HT1080 (cell line): Measurements from ENCODE around the gene TSHZ3. TPM values are rescaled to one million over a fixed set of nuclear protein-coding genes. Genes with fewer than 3 reads are reported as not detected.

ENCODE experiments used
- DNase-seq: peaks from one replicate; pipeline ENCODE4 v3.0.0-alpha.2; 2015; ENCODE audit warnings: low read depth
- total RNA-seq: library from RNA; depleted of rRNA; stranded (reverse); fragments of >200 nt; shearing (Covaris generic); gene quantifications from 2 replicates; pipeline ENCODE4 v1.2.3, GENCODE V29; 2014

TSHZ3 gene
- total RNA-seq, 1 experiment from 2014 or later = 4.4 TPM

GRCh38 chr19:31354316-31354715 is 5.1 kb upstream of the TSHZ3 start:
- no peak for DNase-seq

- no peak for DNase-seq
These were observed 4.6 kb upstream of the TSHZ3 start for GRCh38 chr19:31353833-31354232.

- DNase-seq = no peak
These were observed 3.8 kb upstream of the TSHZ3 start for GRCh38 chr19:31352782-31353651.

- no peak for DNase-seq
These were observed 3.1 kb upstream of the TSHZ3 start for GRCh38 chr19:31352296-31352781.

GRCh38 chr19:31351855-31352195 is 2.6 kb upstream of the TSHZ3 start:
- no peak for DNase-seq

GRCh38 chr19:31351056-31351854 is 2.0 kb upstream of the TSHZ3 start:
- DNase-seq = peak; percentile 43

- DNase-seq = no peak
These were observed 1.4 kb upstream of the TSHZ3 start for GRCh38 chr19:31350693-31351055.

- DNase-seq = no peak
These were observed 927 bp upstream of the TSHZ3 start for GRCh38 chr19:31350033-31350692.

- peak; percentile 44 for DNase-seq
These were observed 616 bp downstream of the TSHZ3 start for GRCh38 chr19:31348481-31349159.

- DNase-seq = no peak
These were observed 1.3 kb downstream of the TSHZ3 start for GRCh38 chr19:31347828-31348392.

GRCh38 chr19:31347354-31347753 is 1.9 kb downstream of the TSHZ3 start:
- no peak for DNase-seq

- no peak for DNase-seq
These were observed 2.8 kb downstream of the TSHZ3 start for GRCh38 chr19:31346184-31347059.

- DNase-seq = no peak
These were observed 4.8 kb downstream of the TSHZ3 start for GRCh38 chr19:31344403-31344802.

- DNase-seq = no peak
These were observed 6.3 kb downstream of the TSHZ3 start for GRCh38 chr19:31342926-31343325.

GRCh38 chr19:31340042-31341025 is 8.9 kb downstream of the TSHZ3 start:
- DNase-seq = no peak

- no peak for DNase-seq
These were observed 9.8 kb downstream of the TSHZ3 start for GRCh38 chr19:31339411-31339810.

- no peak for DNase-seq
These were observed 11.0 kb downstream of the TSHZ3 start for GRCh38 chr19:31338069-31338776.
